ENCODE results near the gene CEP76.

The CEP76 gene, protein sequence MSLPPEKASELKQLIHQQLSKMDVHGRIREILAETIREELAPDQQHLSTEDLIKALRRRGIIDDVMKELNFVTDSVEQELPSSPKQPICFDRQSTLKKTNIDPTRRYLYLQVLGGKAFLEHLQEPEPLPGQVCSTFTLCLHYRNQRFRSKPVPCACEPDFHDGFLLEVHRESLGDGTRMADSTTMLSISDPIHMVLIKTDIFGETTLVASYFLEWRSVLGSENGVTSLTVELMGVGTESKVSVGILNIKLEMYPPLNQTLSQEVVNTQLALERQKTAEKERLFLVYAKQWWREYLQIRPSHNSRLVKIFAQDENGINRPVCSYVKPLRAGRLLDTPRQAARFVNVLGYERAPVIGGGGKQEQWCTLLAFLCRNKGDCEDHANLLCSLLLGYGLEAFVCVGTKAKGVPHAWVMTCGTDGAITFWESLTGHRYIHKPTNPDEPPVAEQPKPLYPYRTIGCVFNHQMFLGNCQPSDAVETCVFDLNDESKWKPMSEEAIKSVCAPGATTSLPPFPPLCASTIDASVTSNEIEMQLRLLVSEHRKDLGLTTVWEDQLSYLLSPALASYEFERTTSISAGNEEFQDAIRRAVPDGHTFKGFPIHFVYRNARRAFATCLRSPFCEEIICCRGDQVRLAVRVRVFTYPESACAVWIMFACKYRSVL

DNA sequence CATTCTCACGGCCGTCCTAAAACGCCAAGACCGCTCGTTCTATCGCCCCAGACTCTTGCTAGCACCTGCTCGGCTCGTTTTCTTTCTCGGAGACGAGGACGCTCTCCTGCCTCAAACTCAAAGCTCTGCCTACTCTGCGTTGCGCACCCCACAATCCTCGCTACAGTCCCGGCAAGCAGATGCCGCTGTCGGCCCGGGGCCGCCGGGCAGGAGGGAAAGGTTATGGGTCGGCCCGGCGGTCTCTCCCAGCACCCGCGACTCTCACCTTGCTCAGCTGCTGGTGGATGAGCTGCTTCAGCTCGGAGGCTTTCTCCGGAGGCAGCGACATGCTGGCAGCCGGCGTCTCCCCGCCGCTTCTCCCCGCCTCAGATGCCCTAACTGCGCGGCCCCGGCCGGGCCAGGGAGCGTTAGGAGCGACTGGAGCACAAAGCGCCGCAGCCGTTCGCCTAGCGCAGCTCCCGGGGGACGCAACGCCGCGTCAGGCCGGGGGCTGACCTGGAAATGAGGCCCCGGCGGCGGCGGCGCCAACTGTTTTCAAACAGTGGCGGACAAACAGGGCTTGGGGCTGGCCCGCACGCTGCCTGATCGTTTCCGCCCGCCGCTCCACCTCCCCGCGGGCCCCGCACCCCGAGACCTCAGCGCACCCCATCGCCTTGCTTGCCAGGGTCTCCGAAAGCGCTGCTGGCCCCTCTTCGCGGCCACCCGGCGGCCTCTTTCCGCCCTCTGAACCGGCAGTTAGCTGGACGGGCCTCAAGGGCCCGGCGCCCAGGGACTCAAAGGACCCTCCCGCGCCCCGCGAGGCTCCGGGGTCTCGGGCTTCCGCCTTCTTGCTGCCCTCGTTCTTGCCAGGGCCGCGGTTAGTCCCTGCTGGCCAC is at the start of gene CEP76, which contains the start of gene PSMG2:
Gene CEP76, minus strand, starts transcription at position 503 of the 875 bp plus-strand sequence. Its CDS starts 175 bp downstream, at position 328.
Gene PSMG2, plus strand, starts transcription at position 822 of the 875 bp plus-strand sequence. CDS start 66 bp downstream, outside the sequence.
- peak; percentile 62 for DNase-seq (ENCODE audit: low read depth, low spot score)

DNA sequence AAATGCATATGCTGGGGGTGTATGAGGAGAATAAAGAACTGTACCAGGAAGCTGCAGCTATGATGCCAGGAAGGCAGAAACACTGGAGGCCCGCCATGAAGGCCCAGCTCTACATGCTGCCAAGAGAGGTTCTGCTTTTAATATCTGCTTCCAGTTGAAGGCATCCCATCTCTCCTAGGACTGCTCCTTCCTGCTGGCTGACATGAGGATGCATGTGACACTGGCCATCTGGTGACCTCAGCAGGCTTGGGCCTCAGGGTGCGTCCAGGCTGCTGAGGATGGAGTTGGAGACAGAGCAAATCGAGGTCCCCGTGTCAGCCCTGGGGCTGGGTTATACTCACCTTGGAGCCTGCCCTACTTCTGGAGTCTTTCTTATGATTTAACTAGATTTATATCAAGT is 49.4 kb upstream of the CEP76 start:
- DNase-seq (ENCODE audit: low read depth, low spot score): no peak

DNA sequence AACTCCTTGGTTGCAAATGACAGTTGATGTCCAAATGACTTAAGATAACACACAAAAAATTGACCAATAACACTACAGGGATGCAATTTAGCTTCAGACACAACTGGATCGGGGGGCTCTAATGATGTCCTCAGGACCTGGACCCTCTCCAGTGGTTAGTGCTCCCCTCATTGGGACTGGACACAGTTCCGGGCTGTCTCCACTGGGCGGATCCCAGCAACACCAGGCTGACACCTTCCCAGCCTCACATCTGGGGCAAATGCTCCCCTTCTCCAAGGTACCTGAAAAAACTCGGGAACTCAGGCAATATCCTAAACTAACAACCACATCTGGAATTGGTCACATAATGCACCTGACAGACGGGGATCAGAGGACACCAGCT is 49.0 kb upstream of the CEP76 start:
- DNase-seq (ENCODE audit: low read depth, low spot score): no peak

DNA sequence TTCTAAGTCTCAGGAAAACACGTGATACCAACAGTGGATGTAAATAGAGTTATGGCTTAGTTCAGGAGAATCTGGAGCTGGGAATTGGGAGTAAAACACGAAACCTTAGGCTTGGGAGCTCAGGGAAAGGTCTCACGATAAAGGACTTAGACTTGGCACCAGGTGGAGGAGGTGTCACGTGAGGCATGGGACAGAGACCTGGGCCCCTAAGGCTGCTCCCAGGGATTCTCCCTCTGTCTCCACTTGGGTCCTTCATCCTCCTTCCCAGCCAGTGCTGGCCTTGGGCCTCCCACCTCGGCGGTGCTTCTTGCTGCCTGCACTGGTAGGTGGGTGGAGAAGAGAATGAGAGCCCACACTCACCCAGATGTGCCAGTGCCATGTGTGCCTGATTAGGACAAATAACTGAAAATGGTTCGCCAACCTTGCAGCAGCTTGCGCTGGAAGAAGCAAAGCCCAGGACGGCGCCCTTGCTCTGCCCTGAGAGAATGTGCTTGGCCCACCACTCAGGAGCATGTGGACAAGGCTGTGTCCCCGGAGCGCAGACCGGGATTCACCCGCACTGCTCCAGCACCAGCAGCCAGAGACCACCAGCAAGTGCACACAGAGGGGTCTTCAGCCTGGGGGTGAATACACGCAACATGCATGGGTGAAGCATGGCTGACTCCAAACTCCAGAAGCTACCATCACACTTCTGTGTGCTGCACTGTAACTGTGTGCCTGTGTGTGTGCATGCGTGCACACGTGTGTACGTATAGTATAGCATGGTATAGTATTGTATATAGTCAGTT is 48.4 kb upstream of the CEP76 start:
- DNase-seq (ENCODE audit: low read depth, low spot score): no peak

DNA sequence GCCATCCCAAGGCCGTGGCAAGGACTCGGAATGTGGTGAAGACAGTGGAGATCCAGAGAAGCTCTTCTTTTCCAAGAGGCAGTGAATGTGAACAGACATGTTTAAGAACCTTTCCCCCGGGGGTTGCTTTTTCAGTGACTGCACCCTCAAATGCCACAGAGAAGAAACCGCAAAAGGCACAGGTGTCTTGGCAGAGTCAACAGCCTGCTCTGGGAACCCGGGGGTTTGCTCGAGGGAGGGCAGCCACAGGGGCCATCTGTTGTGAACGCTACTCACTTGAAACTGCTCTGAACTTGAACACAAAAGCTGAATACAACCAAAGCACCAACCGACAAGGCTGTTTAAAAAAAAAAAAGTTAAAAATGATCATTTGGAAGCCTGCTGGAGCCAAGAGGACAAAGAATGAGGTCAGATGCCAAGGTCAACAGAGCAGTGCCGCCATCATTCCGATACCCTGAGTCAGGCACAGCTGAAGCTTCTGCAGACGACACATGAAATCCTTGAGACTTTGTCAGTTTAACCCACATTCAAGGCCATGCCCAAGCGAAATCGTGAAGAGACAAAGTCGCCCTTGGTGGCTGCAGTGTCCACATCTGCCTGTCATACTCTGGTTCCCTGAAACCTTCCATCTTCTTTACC is 47.7 kb upstream of the CEP76 start:
- DNase-seq (ENCODE audit: low read depth, low spot score): no peak

DNA sequence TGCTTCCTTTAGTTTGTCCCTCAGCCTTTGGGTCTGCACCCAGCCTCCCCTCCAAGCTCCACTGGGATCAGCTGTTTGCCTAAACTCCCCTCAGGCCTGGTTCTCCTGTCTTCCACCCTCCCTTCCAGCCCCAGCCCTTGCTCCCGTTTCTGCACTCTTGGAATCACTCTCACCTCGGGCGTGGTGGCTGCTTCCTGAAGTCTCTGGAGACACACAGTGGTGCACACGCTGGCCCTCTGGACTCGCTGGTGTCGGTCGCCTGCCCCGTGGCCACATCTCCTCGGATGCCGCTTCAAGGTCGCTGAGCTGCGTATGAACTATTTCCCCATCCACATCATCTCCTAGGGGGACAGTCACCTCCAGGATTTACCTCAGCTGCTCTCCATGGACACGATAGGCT is 46.6 kb upstream of the CEP76 start:
- DNase-seq (ENCODE audit: low read depth, low spot score): no peak

DNA sequence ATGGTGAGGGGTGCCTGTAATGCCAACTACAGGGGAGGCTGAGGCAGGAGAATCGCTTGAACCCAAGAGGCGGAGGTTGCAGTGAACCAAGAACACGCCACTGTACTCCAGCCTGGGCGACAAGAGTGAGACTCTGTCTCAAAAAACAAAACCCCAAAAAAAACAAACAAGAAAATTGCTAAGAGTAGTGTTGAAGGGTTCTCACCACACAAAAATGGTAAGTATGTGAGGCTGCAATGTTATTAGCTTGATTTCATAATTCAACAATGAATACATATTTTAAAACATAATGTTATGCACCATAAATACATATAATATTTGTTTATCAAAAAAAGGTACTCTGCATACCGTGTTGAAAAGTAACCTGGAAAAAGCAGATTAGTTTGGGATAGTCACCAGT is 46.1 kb upstream of the CEP76 start:
- DNase-seq (ENCODE audit: low read depth, low spot score): no peak

DNA sequence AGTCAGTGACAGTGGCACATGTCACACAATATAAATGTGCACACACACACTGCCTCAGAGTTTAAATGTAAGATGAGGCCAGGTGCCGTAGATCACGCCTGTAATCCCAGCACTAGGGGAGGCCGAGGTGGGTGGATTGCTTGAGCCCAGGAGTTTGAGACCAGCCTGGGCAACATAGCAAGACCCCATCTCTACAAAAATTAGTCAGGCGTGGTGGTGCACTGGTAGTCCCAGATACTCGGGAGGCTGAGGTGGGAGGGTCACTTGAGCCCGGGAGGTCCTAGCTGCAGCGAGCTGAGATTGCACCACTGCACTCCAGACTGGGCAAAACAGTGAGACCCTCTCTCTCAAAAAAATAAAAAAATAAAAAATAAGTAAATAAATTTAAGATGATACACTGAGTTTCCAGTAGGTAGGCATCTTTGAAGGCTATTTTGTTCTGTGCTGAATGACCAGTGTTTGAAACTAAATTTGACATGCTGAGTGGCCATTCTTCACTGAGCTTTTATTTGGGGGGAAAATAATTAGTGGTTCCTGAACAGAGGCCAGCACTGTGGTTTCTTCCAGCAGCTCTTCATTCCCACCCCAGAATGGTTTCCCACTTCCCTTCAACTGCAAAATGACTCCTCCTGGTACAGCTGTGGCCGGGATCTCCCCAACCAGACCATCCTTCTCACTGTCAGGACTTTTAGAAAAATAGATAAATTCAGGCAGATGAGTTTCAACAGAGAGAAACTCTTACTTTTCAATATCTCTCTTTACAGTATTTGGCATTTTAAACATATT is 45.2 kb upstream of the CEP76 start:
- no peak for DNase-seq (ENCODE audit: low read depth, low spot score)

DNA sequence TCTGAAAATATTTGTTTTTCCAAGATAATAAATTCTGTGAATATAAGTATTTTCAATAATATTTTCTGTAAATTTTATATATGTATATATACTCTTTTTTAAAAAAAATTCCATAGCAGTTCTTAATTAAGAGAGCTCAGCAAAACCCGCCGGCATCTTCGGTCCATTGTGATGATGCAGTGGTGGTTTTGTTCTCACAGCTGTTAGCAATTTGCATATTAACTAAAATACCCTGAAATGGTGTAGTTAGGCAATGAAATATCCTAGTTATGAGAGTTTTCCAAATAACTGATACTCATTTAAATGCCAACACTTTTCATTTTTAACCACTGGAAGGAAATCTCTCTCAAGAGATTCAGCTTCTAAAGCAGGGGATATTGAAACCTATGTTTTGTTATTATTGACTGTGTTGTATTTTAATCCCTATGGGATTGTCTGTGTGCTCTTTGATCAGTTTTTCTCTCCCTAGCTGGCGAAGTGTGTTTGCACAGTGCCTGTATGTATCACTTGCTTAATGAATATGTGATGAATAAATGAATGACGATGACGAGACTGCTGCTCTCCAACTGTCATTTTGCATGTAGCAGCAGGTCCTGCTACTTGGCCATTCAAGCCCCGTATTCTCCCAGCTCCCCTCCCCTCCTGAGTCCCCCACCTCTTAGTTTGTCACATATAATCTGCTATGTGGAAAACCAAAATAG is 42.7 kb upstream of the CEP76 start:
- DNase-seq (ENCODE audit: low read depth, low spot score): no peak

DNA sequence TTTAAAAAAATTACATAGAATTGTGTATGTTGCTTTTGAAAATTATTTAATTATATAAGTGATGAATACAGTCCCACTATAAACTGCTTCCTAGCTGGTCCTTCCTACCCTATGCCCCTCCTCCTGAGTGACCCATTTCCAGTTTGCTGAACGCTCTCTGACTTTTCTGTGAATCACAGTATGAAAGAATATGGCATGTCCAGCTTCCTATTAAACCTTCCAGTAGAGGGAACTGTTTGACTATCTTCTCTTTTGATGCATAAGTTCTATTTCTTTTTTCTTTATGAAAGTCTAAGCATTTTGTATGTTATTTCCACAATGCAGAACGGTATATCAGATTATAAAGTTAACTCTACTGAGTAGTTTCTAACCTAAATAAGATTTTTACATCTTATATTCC is 41.6 kb upstream of the CEP76 start:
- peak; percentile 51 for DNase-seq (ENCODE audit: low read depth, low spot score)

DNA sequence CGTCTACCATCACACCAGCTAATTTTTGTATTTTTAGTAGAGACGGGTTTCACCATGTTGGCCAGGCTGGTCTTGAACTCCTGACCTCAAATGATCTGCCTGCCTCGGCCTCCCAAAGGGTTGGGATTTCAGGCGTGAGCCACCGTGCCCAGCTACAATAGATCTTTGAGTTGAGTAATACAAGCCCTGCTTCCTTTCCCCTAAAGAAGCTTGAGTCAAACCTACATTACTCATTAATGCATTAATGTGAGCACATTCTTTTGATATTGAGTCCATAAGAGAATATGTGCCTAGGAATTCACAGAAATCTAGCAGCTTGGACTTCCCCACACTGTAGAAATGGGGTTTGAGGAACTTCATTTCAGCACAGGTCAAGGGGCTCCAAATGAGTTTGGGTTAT is 39.9 kb upstream of the CEP76 start:
- no peak for DNase-seq (ENCODE audit: low read depth, low spot score)

DNA sequence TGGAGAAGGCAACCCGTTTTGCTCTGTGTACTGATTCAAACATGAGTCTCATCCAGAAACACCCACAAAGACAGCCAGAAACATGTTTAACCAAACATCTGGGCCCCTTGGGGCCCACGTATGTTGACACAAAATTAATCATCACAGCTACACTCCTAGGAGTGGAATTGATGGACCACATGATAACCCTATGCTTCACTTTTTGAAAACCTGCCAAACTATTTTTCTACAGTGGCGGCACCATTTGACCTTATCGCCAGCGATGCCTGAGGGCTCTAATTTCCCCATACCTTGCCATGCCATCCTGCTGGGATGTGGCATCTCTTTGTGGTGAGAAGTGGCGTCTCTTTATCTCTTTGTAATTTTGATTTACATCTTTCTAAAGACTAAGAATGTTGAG is 38.8 kb upstream of the CEP76 start:
- DNase-seq (ENCODE audit: low read depth, low spot score): no peak

DNA sequence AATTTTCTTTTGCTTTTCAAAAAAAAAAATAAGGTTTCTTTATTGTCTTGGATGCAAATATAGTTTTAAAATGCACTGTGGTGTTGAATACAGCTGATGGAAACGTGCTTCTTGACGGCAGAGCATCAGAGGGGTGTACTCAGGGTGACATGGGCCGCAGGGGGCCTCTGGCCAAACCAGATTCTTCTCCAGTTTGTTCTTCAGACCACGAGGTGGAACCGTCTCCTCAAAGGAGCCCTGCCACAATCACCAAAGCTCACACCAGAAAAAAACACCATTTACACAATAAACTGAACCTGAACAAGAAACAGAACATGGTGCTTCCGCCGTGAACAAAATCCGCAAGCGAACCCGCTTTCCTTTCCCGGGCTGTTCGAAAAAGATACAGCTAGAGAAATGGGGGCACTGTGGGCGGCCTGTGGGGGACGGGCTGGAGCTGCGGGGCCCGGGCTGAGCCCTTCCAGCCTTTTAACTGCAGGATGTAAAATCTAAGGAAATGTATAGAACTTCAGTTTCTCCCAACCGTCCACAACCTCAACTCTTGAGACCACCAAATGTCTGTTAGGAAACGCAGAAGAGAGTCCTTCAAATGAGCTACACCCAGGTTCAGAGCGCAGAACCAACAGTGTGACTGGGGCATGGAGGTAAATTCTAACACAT is 34.9 kb upstream of the CEP76 start:
- no peak for DNase-seq (ENCODE audit: low read depth, low spot score)

DNA sequence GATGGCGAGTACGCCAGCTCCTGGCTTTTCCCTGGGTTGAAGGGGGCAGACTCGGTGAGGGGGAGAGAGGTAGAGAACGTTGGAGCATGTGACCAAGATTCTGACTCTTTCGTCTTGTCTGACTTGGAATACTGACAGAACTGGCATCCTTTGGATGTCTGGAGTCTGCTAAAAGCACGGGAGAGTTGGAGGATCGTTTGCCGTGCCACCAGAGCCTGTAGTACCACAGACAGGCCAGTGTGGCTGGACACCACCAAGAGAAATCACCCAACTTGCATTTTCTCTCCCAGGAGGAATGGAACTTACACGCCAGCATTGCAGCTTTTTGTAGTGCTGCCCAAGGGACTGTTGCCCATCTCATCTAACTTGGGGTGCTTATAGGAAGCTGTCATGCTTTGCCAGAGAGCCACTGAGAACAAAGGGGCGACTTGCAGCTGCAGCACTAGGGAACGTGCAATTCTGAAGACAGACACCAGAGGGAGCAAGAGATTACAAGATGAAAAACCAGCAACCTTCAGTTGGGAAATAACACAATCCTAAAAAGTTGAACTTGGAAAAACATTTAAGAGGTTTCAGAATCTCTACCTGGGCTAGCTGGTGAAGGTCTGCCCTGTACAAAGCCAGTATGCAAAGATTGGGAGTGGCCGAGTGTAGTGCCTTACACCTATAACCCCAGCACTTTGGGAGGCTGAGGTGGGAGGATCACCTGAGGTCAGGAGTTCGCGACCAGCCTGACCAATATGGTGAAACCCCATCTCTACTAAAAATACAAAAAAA is 24.4 kb upstream of the CEP76 start:
- DNase-seq (ENCODE audit: low read depth, low spot score): peak; percentile 65

DNA sequence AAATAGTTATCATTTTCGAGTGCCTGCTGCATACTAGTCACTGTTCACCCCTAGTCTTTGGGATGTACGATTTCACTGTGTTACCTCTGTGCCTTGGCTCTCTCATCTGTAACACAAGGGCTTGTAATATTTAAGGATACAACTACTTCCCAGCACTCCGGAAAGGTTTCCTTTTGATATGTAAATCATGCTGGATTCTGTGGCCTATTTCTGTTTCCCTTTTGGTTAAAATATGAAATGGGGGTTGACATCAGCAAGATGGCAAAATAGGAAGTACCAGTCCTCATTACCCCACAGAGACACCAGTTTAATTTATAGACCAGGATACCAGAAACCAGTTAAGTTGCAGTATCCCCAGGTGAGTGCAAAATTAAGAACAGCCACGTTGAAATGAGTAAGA is 23.8 kb upstream of the CEP76 start:
- no peak for DNase-seq (ENCODE audit: low read depth, low spot score)

DNA sequence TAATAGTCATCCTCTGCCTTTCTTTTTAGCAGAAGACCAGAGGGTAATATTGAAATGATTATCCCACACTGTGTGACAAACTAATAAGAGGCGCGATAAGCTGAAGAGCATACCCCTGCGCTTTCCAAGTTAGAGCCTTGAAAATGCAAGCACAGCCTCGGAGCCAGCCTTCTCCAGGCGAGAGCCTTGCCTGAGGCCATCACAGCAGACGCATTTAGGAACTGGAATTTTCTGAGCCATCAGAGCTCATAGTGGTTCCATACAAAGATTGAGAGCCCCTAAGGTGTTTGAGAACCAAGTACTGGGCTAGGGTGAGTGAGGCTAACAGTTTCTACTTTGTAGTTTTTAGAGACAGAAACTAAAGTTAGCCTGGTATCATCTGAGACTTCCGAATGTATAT is 20.2 kb upstream of the CEP76 start:
- no peak for DNase-seq (ENCODE audit: low read depth, low spot score)

DNA sequence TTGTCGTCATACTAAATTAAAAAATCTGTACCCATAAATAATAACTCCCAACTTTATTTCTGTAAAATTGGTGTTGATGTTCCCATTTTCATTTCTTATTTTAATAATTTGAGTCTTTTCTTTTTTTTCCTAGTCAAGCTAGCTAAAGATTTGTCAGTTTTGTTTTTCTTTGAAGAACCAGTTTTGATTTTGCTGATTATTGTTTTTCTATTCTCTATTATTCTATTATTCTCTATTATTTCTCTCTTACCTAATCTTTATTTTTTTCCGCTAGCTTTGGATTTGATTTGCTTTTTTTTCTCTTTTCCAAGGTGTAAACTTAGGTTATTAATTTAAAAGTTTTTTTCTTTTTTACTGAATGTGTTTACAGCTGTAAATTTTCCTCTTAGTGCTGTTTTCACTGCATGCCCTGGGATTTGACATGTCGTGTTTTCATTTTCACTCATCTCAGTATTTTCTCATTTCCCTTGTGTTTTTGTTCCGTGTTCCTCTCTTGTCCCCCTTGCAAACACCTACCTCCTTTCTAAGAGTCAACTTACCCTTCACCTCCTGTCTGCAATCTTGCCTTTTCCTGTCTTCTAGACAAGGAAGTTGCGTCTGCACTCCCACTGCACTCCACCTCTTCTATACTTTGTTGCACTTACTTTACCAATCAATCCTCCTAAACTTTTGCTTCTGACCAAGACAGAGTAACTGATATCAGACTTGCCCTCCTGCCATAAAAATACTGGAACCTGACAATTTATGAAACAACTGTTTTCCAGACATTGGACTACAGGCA is 19.2 kb upstream of the CEP76 start:
- no peak for DNase-seq (ENCODE audit: low read depth, low spot score)
